ENCODE measurements around the gene SUCO.

SUCO gene

DNA sequence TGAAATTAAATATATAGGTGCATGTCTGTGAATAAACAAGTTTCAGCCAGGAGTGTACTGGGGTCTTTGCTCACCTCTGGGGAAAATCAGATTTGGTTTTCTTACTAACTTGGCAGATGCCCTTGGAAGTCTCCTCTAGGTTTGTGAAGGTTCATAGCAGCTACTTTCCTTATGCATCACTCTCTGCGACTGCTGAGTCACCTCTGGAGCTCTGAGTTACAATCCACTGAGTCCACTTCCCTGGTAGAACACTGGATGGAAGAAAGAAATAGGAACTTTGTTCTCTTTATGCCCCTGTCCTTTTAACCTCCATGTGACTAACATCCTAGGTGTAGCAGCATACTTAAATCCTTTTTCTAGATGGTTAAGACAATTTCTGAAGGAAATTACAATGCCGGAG, 121.6 kb downstream of the SUCO start:
- peak; percentile 77 for DNase-seq

- no peak for DNase-seq
These were observed 123.6 kb downstream of the SUCO start for GRCh38 chr1:172656576-172656975.

- DNase-seq: no peak
These were observed 124.6 kb downstream of the SUCO start for GRCh38 chr1:172657586-172657985.

DNA sequence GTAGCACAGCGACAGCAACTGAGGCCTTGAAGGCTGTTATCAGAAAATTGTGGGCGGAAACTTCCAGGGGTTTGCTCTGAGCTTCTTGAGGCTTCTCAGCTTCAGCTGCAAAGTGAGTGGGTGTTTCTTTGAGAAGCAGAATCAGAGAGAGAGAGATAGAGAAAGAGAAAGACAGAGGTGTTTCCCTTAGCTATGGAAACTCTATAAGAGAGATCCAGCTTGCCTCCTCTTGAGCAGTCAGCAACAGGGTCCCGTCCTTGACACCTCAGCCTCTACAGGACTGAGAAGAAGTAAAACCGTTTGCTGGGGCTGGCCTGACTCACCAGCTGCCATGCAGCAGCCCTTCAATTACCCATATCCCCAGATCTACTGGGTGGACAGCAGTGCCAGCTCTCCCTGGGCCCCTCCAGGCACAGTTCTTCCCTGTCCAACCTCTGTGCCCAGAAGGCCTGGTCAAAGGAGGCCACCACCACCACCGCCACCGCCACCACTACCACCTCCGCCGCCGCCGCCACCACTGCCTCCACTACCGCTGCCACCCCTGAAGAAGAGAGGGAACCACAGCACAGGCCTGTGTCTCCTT, 126.0 kb downstream of the SUCO start, which contains the start of gene FASLG:
Gene FASLG (plus strand): TSS at position 233 of the 583 bp plus-strand sequence. CDS start 99 bp downstream, at position 332.
- peak; percentile 85 for DNase-seq

- DNase-seq: peak; percentile 52
These were observed 128.2 kb downstream of the SUCO start for GRCh38 chr1:172661107-172661506.
